GM23338 (cell line): Measurements from ENCODE around the gene INPP5D. TPM values are rescaled to one million over a fixed set of nuclear protein-coding genes. Genes with fewer than 3 reads are reported as not detected.

Source experiments
- ATAC-seq: fragments of 200-7000 bp; cut with Tn5 transposase; 3 replicates; pipeline ENCODE4 v1.9.1; 2020
- DNase-seq: peaks from one replicate; pipeline ENCODE4 v3.0.0-alpha.2; 2015; ENCODE audit warnings: low spot score
- H2AFZ ChIP-seq: fragments of 200-600 bp; sonication (generic); 2 replicates; pipeline ENCODE4 v1.8.0; 2016; ENCODE audit warnings: antibody characterized with exemption, mild to moderate bottlenecking, moderate library complexity
- H3F3A ChIP-seq: fragments of 200-600 bp; sonication (generic); replicated peaks from 2 replicates; pipeline ENCODE4 v1.8.0; 2017; ENCODE audit warnings: antibody characterized with exemption, mixed run types, low read depth
- H3K27ac ChIP-seq: fragments of 200-600 bp; sonication (generic); 2 replicates; pipeline ENCODE4 v1.6.1; 2016; ENCODE audit warnings: low read depth
- H3K27me3 ChIP-seq: fragments of 200-600 bp; sonication (generic); 2 replicates; pipeline ENCODE4 v1.8.0; 2016; ENCODE audit warnings: mild to moderate bottlenecking, mixed run types, moderate library complexity; ENCODE audit not compliant: insufficient read depth
- H3K36me3 ChIP-seq: fragments of 200-600 bp; sonication (generic); 2 replicates; pipeline ENCODE4 v1.8.0; 2016; ENCODE audit warnings: mild to moderate bottlenecking; ENCODE audit not compliant: insufficient read depth
- H3K4me1 ChIP-seq: fragments of 200-600 bp; sonication (generic); 2 replicates; pipeline ENCODE4 v1.8.0; 2016; ENCODE audit warnings: mild to moderate bottlenecking, moderate library complexity; ENCODE audit not compliant: insufficient read depth
- H3K4me2 ChIP-seq: fragments of 200-600 bp; sonication (generic); 2 replicates; pipeline ENCODE4 v1.7.1; 2017; ENCODE audit warnings: mixed run types
- H3K4me3 ChIP-seq: fragments of 200-600 bp; sonication (generic); 2 replicates; pipeline ENCODE4 v1.6.1; 2016; ENCODE audit warnings: mixed run types
- H3K79me2 ChIP-seq: fragments of 200-600 bp; sonication (generic); replicated peaks from 2 replicates; pipeline ENCODE4 v1.8.0; 2017; ENCODE audit warnings: mild to moderate bottlenecking; ENCODE audit not compliant: insufficient read depth
- H3K9me2 ChIP-seq: fragments of 200-600 bp; sonication (generic); 2 replicates; pipeline ENCODE4 v1.8.0; 2017; ENCODE audit not compliant: insufficient read depth
- H4K20me1 ChIP-seq: fragments of 200-600 bp; sonication (generic); replicated peaks from 2 replicates; pipeline ENCODE4 v1.8.0; 2017; ENCODE audit warnings: mild to moderate bottlenecking; ENCODE audit not compliant: insufficient read depth
- H3K27ac Mint-ChIP-seq: 2 replicates; pipeline ENCODE4 v1.8.0; 2020; ENCODE audit warnings: inconsistent platforms, mild to moderate bottlenecking, moderate library complexity, mixed read lengths
- H3K27me3 Mint-ChIP-seq: 3 replicates; pipeline ENCODE4 v1.8.0; 2022; ENCODE audit warnings: low read depth, mild to moderate bottlenecking, moderate library complexity, mixed read lengths, inconsistent platforms; ENCODE audit not compliant: insufficient read depth, poor library complexity
- H3K36me3 Mint-ChIP-seq: 3 replicates; pipeline ENCODE4 v1.8.0; 2021; ENCODE audit warnings: low read depth, mild to moderate bottlenecking, inconsistent platforms, moderate library complexity, mixed read lengths
- H3K4me1 Mint-ChIP-seq: 3 replicates; pipeline ENCODE4 v1.8.0; 2020; ENCODE audit warnings: mild to moderate bottlenecking, inconsistent platforms, mixed read lengths
- H3K4me3 Mint-ChIP-seq: 3 replicates; pipeline ENCODE4 v1.8.0; 2021; ENCODE audit warnings: moderate library complexity, mild to moderate bottlenecking, inconsistent platforms, mixed read lengths
- H3K9me3 Mint-ChIP-seq: 3 replicates; pipeline ENCODE4 v1.8.0; 2020; ENCODE audit warnings: moderate library complexity, mild to moderate bottlenecking, inconsistent platforms, mixed read lengths
- CREB1 ChIP-seq: fragments of 250-450 bp; sonication (Bioruptor Pico); IDR thresholded peaks from 2 replicates; pipeline ENCODE4 v1.5.0; 2020; ENCODE audit warnings: low read depth, mild to moderate bottlenecking, moderate library complexity
- EZH2 ChIP-seq: fragments of 200-600 bp; sonication (generic); IDR thresholded peaks from one replicate; pipeline ENCODE4 v1.8.0; 2017; ENCODE audit warnings: antibody characterized with exemption, mild to moderate bottlenecking, low read depth; ENCODE audit not compliant: unreplicated experiment
- EZH2phosphoT487 ChIP-seq: fragments of 200-600 bp; sonication (generic); IDR thresholded peaks from one replicate; pipeline ENCODE4 v1.8.1; 2018; ENCODE audit warnings: antibody characterized with exemption; ENCODE audit not compliant: unreplicated experiment
- JUNB ChIP-seq: IDR thresholded peaks from one replicate; pipeline ENCODE4 v1.6.1; 2016; ENCODE audit warnings: antibody characterized with exemption; ENCODE audit not compliant: unreplicated experiment
- NANOG ChIP-seq: IDR thresholded peaks from 2 replicates; pipeline ENCODE4 v1.6.1; 2016; ENCODE audit warnings: antibody characterized with exemption, borderline replicate concordance
- POLR2AphosphoS5 ChIP-seq: IDR thresholded peaks from 2 replicates; pipeline ENCODE4 v1.6.1; 2016; ENCODE audit warnings: antibody characterized with exemption, low read depth
- STAT1 ChIP-seq: IDR thresholded peaks from one replicate; pipeline ENCODE4 v1.6.1; 2016; ENCODE audit warnings: antibody characterized with exemption; ENCODE audit not compliant: unreplicated experiment
- ZNF114 ChIP-seq: fragments of 250-450 bp; sonication (Bioruptor Pico); IDR thresholded peaks from 2 replicates; pipeline ENCODE4 v1.5.0; 2020; ENCODE audit warnings: mild to moderate bottlenecking, moderate library complexity
- ZNF331 ChIP-seq: fragments of 250-450 bp; sonication (Bioruptor Pico); IDR thresholded peaks from 2 replicates; pipeline ENCODE4 v1.5.0; 2020; ENCODE audit warnings: low read depth, mild to moderate bottlenecking, moderate library complexity
- polyA plus RNA-seq: library from polyadenylated mRNA; unstranded; fragments of >200 nt; fragmentation: Nextera tagmentation; extraction: Ambion mirVana; gene quantifications from 2 replicates; pipeline ENCODE4 v1.2.1, GENCODE V29; 2016
- total RNA-seq: library from RNA; depleted of rRNA; stranded (reverse); fragments of >200 nt; shearing (Covaris generic); gene quantifications from 2 replicates; pipeline ENCODE4 v1.2.3, GENCODE V29; 2014
- TF ChIP-seq, protein P1 (sequence below): IDR thresholded peaks from one replicate; pipeline ENCODE4 v1.6.1; 2018; ENCODE audit warnings: antibody characterized with exemption; ENCODE audit not compliant: unreplicated experiment
- TF ChIP-seq, protein P2 (sequence below): fragments of 250-450 bp; sonication (Bioruptor Pico); IDR thresholded peaks from 2 replicates; pipeline ENCODE4 v1.5.0; 2020; ENCODE audit warnings: mild to moderate bottlenecking, moderate library complexity
- TF ChIP-seq, protein P3 (sequence below): IDR thresholded peaks from 2 replicates; pipeline ENCODE4 v1.6.1; 2016; ENCODE audit warnings: antibody characterized with exemption
- TF ChIP-seq, protein P4 (sequence below), 2 experiments: fragments of 200-600 bp in 1 of 2; sonication (generic) in 1 of 2; conservative IDR thresholded peaks; 2 replicates each; pipeline versions ENCODE4 v1.5.1 to v1.6.1; 2016 to 2017; ENCODE audit warnings: antibody characterized with exemption in 2 of 2, low read depth in 2 of 2, mild to moderate bottlenecking in 2 of 2, moderate library complexity in 1 of 2

The INPP5D gene
- total and polyA plus RNA-seq, 2 experiments from 2014 or later, result 6.6 to 8.3 TPM

DNA sequence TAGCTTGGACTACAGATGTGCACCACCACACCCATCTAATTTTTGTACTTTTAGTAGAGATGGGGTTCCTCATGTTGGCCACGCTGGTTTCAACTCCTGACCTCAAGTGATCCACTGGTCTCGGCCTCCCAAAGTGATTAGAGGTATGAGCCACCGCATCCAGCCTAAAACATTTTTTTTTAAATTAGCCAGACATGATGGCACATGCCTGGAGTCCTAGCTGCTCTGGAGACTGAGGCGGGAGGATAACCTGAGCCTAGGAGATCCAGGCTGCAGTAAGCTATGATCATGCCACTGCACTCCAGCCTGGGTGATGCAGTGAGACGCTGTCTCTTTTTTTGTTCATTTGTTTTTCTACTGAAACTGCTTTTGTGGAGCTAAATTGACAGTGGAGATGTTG, 126.7 kb downstream of the INPP5D start:
- no peak for TF ChIP-seq NANOG
- TF ChIP-seq JUNB, result no peak
- no peak for TF ChIP-seq CREB1 (CRISPR knock-in tag)
- TF ChIP-seq, protein P1, sequence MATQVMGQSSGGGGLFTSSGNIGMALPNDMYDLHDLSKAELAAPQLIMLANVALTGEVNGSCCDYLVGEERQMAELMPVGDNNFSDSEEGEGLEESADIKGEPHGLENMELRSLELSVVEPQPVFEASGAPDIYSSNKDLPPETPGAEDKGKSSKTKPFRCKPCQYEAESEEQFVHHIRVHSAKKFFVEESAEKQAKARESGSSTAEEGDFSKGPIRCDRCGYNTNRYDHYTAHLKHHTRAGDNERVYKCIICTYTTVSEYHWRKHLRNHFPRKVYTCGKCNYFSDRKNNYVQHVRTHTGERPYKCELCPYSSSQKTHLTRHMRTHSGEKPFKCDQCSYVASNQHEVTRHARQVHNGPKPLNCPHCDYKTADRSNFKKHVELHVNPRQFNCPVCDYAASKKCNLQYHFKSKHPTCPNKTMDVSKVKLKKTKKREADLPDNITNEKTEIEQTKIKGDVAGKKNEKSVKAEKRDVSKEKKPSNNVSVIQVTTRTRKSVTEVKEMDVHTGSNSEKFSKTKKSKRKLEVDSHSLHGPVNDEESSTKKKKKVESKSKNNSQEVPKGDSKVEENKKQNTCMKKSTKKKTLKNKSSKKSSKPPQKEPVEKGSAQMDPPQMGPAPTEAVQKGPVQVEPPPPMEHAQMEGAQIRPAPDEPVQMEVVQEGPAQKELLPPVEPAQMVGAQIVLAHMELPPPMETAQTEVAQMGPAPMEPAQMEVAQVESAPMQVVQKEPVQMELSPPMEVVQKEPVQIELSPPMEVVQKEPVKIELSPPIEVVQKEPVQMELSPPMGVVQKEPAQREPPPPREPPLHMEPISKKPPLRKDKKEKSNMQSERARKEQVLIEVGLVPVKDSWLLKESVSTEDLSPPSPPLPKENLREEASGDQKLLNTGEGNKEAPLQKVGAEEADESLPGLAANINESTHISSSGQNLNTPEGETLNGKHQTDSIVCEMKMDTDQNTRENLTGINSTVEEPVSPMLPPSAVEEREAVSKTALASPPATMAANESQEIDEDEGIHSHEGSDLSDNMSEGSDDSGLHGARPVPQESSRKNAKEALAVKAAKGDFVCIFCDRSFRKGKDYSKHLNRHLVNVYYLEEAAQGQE, result no peak
- TF ChIP-seq EZH2, result no peak
- TF ChIP-seq, protein P2, sequence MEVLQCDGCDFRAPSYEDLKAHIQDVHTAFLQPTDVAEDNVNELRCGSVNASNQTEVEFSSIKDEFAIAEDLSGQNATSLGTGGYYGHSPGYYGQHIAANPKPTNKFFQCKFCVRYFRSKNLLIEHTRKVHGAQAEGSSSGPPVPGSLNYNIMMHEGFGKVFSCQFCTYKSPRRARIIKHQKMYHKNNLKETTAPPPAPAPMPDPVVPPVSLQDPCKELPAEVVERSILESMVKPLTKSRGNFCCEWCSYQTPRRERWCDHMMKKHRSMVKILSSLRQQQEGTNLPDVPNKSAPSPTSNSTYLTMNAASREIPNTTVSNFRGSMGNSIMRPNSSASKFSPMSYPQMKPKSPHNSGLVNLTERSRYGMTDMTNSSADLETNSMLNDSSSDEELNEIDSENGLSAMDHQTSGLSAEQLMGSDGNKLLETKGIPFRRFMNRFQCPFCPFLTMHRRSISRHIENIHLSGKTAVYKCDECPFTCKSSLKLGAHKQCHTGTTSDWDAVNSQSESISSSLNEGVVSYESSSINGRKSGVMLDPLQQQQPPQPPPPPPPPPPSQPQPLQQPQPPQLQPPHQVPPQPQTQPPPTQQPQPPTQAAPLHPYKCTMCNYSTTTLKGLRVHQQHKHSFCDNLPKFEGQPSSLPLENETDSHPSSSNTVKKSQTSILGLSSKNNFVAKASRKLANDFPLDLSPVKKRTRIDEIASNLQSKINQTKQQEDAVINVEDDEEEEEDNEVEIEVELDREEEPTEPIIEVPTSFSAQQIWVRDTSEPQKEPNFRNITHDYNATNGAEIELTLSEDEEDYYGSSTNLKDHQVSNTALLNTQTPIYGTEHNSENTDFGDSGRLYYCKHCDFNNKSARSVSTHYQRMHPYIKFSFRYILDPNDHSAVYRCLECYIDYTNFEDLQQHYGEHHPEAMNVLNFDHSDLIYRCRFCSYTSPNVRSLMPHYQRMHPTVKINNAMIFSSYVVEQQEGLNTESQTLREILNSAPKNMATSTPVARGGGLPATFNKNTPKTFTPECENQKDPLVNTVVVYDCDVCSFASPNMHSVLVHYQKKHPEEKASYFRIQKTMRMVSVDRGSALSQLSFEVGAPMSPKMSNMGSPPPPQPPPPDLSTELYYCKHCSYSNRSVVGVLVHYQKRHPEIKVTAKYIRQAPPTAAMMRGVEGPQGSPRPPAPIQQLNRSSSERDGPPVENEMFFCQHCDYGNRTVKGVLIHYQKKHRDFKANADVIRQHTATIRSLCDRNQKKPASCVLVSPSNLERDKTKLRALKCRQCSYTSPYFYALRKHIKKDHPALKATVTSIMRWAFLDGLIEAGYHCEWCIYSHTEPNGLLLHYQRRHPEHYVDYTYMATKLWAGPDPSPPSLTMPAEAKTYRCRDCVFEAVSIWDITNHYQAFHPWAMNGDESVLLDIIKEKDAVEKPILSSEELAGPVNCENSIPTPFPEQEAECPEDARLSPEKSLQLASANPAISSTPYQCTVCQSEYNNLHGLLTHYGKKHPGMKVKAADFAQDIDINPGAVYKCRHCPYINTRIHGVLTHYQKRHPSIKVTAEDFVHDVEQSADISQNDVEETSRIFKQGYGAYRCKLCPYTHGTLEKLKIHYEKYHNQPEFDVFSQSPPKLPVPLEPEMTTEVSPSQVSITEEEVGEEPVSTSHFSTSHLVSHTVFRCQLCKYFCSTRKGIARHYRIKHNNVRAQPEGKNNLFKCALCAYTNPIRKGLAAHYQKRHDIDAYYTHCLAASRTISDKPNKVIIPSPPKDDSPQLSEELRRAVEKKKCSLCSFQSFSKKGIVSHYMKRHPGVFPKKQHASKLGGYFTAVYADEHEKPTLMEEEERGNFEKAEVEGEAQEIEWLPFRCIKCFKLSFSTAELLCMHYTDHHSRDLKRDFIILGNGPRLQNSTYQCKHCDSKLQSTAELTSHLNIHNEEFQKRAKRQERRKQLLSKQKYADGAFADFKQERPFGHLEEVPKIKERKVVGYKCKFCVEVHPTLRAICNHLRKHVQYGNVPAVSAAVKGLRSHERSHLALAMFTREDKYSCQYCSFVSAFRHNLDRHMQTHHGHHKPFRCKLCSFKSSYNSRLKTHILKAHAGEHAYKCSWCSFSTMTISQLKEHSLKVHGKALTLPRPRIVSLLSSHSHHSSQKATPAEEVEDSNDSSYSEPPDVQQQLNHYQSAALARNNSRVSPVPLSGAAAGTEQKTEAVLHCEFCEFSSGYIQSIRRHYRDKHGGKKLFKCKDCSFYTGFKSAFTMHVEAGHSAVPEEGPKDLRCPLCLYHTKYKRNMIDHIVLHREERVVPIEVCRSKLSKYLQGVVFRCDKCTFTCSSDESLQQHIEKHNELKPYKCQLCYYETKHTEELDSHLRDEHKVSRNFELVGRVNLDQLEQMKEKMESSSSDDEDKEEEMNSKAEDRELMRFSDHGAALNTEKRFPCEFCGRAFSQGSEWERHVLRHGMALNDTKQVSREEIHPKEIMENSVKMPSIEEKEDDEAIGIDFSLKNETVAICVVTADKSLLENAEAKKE (CRISPR knock-in tag), result no peak
- TF ChIP-seq, protein P3, sequence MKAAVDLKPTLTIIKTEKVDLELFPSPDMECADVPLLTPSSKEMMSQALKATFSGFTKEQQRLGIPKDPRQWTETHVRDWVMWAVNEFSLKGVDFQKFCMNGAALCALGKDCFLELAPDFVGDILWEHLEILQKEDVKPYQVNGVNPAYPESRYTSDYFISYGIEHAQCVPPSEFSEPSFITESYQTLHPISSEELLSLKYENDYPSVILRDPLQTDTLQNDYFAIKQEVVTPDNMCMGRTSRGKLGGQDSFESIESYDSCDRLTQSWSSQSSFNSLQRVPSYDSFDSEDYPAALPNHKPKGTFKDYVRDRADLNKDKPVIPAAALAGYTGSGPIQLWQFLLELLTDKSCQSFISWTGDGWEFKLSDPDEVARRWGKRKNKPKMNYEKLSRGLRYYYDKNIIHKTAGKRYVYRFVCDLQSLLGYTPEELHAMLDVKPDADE, result no peak
- no peak for TF ChIP-seq EZH2phosphoT487
- no peak for TF ChIP-seq ZNF331
- TF ChIP-seq STAT1, result no peak
- no peak for TF ChIP-seq POLR2AphosphoS5
- TF ChIP-seq ZNF114 (CRISPR knock-in tag), result no peak
- TF ChIP-seq, protein P4, sequence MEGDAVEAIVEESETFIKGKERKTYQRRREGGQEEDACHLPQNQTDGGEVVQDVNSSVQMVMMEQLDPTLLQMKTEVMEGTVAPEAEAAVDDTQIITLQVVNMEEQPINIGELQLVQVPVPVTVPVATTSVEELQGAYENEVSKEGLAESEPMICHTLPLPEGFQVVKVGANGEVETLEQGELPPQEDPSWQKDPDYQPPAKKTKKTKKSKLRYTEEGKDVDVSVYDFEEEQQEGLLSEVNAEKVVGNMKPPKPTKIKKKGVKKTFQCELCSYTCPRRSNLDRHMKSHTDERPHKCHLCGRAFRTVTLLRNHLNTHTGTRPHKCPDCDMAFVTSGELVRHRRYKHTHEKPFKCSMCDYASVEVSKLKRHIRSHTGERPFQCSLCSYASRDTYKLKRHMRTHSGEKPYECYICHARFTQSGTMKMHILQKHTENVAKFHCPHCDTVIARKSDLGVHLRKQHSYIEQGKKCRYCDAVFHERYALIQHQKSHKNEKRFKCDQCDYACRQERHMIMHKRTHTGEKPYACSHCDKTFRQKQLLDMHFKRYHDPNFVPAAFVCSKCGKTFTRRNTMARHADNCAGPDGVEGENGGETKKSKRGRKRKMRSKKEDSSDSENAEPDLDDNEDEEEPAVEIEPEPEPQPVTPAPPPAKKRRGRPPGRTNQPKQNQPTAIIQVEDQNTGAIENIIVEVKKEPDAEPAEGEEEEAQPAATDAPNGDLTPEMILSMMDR (conservative IDR thresholded peaks at IDR 0.05; ENCODE audit: low read depth in 2 of 2), result no peak
- no peak overlapping the region for H3K27ac ChIP-seq
- H3K9me2 ChIP-seq, result no peaks in the 10 kb centered on the region
- Mint-ChIP-seq H3K36me3 (peaks cover 9% of the 10 kb centered on the region; the same call in 2 of the 3 replicates), H3K4me1 (peaks cover 15% of the 10 kb centered on the region), H3K27me3 (no peaks in the 10 kb centered on the region), H3K27ac (no peak overlapping the region), H3K9me3 (no peaks in the 10 kb centered on the region; the same call in 2 of the 3 replicates), H3K4me3 (no peak overlapping the region)
- no peaks in the 10 kb centered on the region for H3F3A ChIP-seq
- H3K4me2 ChIP-seq, result no peak overlapping the region
- H3K36me3 ChIP-seq, result no peaks in the 10 kb centered on the region
- no peak overlapping the region for H3K4me3 ChIP-seq
- no peak for DNase-seq
- H3K4me1 ChIP-seq, result no peaks in the 10 kb centered on the region
- H3K79me2 ChIP-seq, result no peaks in the 10 kb centered on the region
- no peak for ATAC-seq
- no peaks in the 10 kb centered on the region for H4K20me1 ChIP-seq
- H2AFZ ChIP-seq, result no peak overlapping the region
- no peaks in the 10 kb centered on the region for H3K27me3 ChIP-seq
